HCEC 1CT (cell line): Measurements from ENCODE around the gene RNF149.

Source experiments
- DNase-seq: peaks from one replicate; pipeline ENCODE4 v3.0.0-alpha.2; 2017

The RNF149 gene

DNA sequence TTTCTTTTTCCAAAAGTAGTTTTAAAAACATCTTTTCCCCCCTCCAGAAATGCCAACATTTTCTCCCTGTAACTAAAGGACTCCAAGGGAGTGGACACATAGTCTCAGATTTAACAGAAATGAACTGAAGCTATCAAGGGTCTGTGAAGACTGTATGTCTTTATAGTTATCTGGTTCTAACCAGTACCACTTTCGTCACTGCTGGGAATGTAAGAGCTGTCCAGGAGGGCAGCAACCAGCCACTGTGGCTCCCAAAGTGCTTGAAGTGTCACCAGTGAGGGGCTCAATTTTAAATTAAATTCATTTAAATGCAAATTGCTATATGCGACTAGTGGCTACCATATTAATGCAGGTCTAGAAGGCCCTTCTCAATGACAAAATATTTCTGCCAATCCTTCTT is 15.0 kb downstream of the RNF149 start:
- DNase-seq: no peak

- no peak for DNase-seq
Measured at GRCh38 chr2:101291973-101292372, 16.5 kb downstream of the RNF149 start.

GRCh38 chr2:101290711-101291110 is 17.8 kb downstream of the RNF149 start:
- no peak for DNase-seq

GRCh38 chr2:101287303-101287702 is 21.2 kb downstream of the RNF149 start:
- no peak for DNase-seq

- no peak for DNase-seq
Measured at GRCh38 chr2:101286684-101287083, 21.8 kb downstream of the RNF149 start.

DNA sequence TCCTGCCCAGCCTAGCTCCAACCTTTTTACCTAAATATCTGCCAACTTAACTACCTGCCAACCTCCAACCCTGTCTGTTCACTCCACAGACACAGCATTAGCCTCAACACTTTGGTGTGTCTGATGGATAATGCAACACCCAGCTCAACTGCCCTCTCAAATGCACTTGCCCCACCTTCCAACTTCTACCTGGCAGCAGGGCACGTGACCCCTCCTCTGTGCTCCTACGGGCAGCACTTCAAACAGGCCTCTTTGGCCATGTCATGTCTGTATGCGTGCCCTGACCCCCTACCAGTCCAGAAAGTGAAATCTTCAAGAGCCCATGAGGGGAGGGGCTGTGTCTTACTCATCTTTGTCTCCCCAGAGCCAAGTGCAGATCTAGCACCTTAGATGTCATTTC is 25.5 kb downstream of the RNF149 start:
- DNase-seq: no peak

DNA sequence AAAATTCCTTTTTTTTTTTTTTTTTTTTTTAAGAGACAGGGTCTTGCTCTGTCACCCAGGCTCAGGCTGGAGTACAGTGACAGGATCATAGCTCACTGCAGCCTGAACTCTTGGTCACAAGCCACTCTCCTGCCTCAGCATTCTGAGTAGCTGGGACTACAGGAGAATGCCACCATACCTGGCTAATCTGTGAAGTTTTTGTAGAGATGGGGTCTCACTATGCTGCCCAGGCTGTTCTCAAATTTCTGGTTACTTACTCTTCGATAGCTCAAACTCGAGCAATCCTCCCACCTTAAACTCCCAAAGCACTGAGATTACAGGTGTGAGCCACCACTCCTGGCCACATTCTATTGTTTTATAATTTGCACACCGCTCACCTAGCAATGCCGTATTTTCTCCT is 27.0 kb downstream of the RNF149 start:
- DNase-seq: no peak

DNA sequence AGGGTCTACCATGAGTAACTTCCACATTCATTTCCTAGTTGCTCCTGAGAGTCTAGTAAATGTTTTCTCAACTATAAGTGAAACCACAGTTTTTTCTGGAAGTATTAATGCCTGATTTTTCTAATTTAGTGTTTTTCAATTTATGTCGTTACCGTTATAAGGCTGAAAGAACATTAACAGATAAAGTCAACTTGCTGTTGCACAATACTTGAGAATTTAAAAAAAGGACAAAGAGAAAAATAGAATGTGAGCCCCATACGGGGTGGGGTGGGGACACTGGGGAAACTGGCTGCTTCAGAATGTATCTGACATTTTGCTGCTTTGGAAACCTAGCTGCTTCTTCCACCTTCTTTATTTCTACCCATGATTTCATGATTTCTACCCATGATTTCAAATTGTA is 29.6 kb downstream of the RNF149 start:
- no peak for DNase-seq

- DNase-seq: peak; percentile 22
Measured at GRCh38 chr2:101277111-101277510, 31.4 kb downstream of the RNF149 start.

GRCh38 chr2:101274142-101274541 is 34.4 kb downstream of the RNF149 start:
- no peak for DNase-seq

GRCh38 chr2:101273056-101273455 is 35.4 kb downstream of the RNF149 start:
- no peak for DNase-seq

GRCh38 chr2:101272045-101272784 is 36.3 kb downstream of the RNF149 start:
- DNase-seq: no peak

GRCh38 chr2:101270700-101271259 is 37.7 kb downstream of the RNF149 start:
- no peak for DNase-seq

- DNase-seq: no peak
Measured at GRCh38 chr2:101267671-101268656, 40.5 kb downstream of the RNF149 start.

GRCh38 chr2:101265893-101266499 is 42.5 kb downstream of the RNF149 start:
- no peak for DNase-seq

DNA sequence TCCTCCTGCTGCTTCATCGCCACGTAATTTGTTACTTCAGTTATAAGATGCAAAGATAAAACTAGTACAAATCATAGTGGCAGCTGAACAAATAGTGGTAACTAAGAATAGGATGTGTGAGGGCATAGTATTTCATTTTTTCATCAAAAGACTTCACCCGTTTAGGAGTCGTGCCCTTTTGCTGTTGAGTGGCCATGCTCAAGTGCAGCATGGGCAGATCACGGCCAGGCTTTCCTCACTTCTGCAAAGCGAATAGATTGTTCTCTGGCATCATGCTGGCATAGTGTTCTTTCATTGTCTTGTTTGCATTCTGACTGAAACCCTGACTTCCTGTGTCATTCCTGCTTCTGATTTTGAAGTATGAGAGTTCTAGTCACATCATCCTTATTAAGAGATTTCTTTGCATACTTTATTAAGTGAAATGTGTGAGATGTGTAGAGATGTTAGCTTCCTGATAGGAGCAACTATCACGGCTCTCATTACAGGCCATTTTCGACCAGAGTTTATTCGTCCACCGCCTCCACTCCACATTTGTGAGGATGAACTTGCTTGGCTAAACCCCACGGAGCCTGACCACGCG is 44.1 kb downstream of the RNF149 start:
- no peak for DNase-seq

GRCh38 chr2:101263377-101263800 is 45.1 kb downstream of the RNF149 start:
- DNase-seq: no peak

- no peak for DNase-seq
Measured at GRCh38 chr2:101262142-101262541, 46.4 kb downstream of the RNF149 start.

DNA sequence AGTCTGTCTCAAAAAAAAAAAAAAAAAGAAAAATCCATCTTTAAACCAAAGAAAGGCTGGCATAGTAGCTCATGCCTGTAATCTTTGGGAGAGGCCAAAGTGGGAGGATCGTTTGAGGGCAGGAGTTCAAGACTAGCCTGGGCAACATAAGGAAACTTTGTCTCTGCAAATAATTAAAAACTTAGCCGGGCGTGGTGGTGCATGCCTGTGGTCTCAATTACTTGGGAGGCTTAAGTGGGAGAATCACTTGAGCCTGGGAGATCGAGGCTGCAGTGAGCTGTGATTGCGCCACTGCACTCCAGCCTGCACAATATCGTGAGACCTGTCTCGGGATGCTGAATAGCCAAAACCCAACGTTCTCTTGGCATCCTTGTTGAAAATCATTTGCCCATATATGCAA is 49.7 kb downstream of the RNF149 start:
- DNase-seq: no peak

DNA sequence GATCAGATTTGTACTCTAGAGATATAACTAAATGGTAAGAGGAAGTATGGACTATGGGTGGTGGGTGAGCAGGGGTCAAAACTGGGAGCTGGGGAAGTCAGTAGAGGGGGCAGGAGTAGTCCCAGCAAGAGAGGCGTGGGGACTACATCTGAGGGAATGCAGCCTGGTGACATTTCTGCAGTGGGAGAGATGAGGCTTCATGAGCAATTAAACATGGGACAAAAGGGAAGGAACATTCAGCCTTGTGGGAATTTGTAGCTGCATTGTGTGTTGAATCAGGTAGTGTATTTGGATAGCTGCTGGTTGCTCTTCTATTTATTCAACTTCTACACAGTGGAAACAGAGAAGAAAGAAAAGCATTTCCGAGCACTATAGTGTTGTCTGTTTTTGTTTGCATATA is 52.2 kb downstream of the RNF149 start:
- no peak for DNase-seq

- DNase-seq: peak; percentile 10
Measured at GRCh38 chr2:101255501-101255900, 53.0 kb downstream of the RNF149 start.

DNA sequence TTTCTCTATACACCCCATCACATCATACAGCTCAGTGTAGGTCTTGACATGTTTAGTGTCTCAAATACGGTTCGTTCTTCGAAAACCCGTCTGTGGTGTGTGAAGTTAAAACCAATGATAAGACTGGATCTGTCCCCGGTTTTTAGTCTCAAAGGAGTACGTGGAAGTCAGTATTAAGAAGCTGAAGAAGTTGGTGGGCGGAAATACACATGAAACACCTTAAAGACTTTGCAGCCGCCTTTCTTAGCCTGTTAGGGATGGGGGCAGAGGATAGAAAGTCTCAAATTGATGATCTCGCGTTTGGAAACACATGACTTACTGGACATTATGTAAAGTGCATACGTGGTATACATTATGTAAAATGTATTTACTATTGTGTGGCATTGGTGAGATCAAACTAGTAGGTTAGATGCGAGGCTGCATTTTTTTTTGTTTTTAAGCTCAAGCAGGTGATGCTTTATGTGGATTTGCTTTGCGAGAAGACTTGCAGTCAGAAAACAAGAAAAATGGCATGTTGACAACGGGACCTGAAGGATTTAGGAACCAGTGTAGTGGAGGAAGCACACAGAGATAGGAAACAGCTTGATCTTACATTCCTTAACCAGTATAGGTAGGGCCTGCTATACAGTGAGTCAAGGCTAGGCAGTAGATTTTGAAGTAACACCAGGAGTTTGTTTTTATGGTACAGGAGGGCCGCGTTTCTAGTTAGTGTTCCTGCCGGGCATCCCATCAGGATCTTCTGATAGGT is 54.6 kb downstream of the RNF149 start:
- no peak for DNase-seq
